Mesothelial cell of epicardium (in vitro differentiated cells): ENCODE results near the gene SH2D6. TPM values are rescaled to one million over a fixed set of nuclear protein-coding genes. Genes with fewer than 3 reads are reported as not detected.

Source experiments
- DNase-seq, 2 experiments: peaks; one replicate each; pipeline ENCODE4 v3.0.0; 2021; ENCODE audit warnings: low spot score in 2 of 2; ENCODE audit not compliant: unreplicated experiment in 2 of 2
- H3K27ac Mint-ChIP-seq: 2 replicates; pipeline ENCODE4 v1.8.0; 2021; ENCODE audit warnings: mixed read lengths
- H3K27me3 Mint-ChIP-seq: 2 replicates; pipeline ENCODE4 v1.8.0; 2021; ENCODE audit warnings: low read depth, mixed read lengths
- H3K36me3 Mint-ChIP-seq: 2 replicates; pipeline ENCODE4 v1.8.0; 2021; ENCODE audit warnings: mixed read lengths
- H3K4me1 Mint-ChIP-seq: 2 replicates; pipeline ENCODE4 v1.8.0; 2021; ENCODE audit warnings: mixed read lengths
- H3K4me3 Mint-ChIP-seq: 2 replicates; pipeline ENCODE4 v1.8.0; 2021; ENCODE audit warnings: mild to moderate bottlenecking, moderate library complexity, mixed read lengths
- H3K9me3 Mint-ChIP-seq: 2 replicates; pipeline ENCODE4 v1.8.0; 2021; ENCODE audit warnings: mixed read lengths
- total RNA-seq: library from RNA; stranded (reverse); gene quantifications from 3 replicates; pipeline ENCODE4 v1.2.1, GENCODE V29; 2021
- TF ChIP-seq, protein P1 (sequence below): fragments of 200-600 bp; sonication (generic); IDR thresholded peaks from one replicate; pipeline ENCODE4 v1.5.0; 2021; ENCODE audit warnings: antibody characterized with exemption; ENCODE audit not compliant: unreplicated experiment

The SH2D6 gene
- total RNA-seq, 1 donor from 2014 or later: 0.38 TPM

DNA sequence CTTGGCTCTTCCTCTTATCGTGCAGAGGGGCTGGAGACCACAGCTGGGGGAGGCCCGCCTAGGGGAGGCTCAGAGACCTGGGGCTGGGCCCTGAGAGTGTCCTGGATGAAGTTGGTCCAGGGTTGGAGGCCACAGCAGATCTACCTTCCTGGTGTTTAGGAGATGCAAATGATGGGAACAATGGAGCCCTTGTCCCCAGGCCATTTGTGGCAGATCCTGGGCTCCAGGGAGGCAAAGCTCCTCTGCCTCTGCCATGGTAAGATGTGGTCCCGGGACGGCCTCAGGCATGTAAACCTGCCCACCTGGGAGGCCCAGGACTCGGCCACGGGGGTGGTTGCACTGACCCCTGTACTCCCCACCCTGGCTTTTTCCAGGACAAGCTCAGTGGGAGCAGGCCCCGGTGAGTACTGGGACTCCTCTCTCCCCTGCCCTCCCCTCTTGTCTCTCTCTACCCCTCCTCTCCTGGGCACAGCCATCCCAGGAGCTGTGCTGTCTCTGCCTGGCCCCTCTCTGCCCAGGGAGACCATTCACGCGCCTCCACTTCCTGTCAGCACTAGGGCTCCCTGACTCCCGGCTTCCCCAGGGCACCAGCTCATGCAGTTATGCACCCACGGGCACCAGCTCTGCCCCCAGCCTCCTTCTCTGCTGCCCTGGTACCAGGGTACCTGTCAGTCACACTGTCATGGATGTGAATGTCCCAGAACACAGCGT is 10.9 kb downstream of the SH2D6 start:
- H3K27me3 Mint-ChIP-seq: no peaks in the 10 kb centered on the region
- no peak overlapping the region for H3K4me3 Mint-ChIP-seq
- no peak overlapping the region for H3K27ac Mint-ChIP-seq
- DNase-seq: no peak
- peaks cover 17% of the 10 kb centered on the region for H3K4me1 Mint-ChIP-seq
- no peaks in the 10 kb centered on the region for H3K9me3 Mint-ChIP-seq
- no peaks in the 10 kb centered on the region for H3K36me3 Mint-ChIP-seq
- TF ChIP-seq, protein P1, sequence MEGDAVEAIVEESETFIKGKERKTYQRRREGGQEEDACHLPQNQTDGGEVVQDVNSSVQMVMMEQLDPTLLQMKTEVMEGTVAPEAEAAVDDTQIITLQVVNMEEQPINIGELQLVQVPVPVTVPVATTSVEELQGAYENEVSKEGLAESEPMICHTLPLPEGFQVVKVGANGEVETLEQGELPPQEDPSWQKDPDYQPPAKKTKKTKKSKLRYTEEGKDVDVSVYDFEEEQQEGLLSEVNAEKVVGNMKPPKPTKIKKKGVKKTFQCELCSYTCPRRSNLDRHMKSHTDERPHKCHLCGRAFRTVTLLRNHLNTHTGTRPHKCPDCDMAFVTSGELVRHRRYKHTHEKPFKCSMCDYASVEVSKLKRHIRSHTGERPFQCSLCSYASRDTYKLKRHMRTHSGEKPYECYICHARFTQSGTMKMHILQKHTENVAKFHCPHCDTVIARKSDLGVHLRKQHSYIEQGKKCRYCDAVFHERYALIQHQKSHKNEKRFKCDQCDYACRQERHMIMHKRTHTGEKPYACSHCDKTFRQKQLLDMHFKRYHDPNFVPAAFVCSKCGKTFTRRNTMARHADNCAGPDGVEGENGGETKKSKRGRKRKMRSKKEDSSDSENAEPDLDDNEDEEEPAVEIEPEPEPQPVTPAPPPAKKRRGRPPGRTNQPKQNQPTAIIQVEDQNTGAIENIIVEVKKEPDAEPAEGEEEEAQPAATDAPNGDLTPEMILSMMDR: no peak

- no peaks in the 10 kb centered on the region for H3K9me3 Mint-ChIP-seq
- no peak for DNase-seq
- no peaks in the 10 kb centered on the region for H3K27me3 Mint-ChIP-seq
- no peaks in the 10 kb centered on the region for H3K36me3 Mint-ChIP-seq
- TF ChIP-seq, protein P1: no peak
- no peak overlapping the region for H3K27ac Mint-ChIP-seq
- peaks cover 17% of the 10 kb centered on the region for H3K4me1 Mint-ChIP-seq
- H3K4me3 Mint-ChIP-seq: no peak overlapping the region
Measured at GRCh38 chr2:85429924-85430289, 11.4 kb downstream of the SH2D6 start.

- peaks cover 17% of the 10 kb centered on the region for H3K4me1 Mint-ChIP-seq
- no peaks in the 10 kb centered on the region for H3K9me3 Mint-ChIP-seq
- H3K36me3 Mint-ChIP-seq: no peaks in the 10 kb centered on the region
- H3K27me3 Mint-ChIP-seq: no peaks in the 10 kb centered on the region
- DNase-seq: no peak
- peak overlapping the region; percentile 16 for H3K27ac Mint-ChIP-seq
- no peak overlapping the region for H3K4me3 Mint-ChIP-seq
- TF ChIP-seq, protein P1: no peak
Measured at GRCh38 chr2:85430752-85431569, 12.4 kb downstream of the SH2D6 start.

DNA sequence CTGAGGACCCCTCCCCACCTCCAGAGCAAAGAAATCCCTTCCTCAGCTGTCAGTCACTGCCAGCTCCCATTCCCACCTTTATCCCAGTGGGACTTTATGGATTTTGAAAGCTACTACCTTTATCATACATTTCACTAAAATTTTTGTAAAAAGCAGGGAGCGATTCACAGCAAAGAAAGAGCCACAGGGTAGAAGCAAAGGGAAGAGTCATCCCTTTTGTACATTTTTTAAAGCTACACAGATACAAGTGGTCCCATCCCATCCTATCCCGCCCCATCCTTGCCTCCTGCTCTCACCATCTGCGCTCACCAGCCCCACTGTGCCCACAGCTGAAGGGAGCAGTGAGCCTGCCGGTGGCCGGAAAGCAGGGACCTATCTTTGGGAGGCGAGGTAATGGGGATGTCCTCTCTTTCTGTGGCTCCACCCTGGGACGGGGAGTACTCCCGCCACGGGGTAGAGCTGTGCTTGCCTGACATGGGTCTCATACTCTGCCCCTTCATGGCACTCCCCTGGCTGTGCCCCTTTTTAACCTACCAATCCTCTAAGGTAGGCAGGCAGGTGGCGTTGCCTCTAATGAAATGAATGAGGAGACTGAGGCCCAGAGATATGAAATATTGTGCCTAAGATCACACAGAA is 13.2 kb downstream of the SH2D6 start:
- TF ChIP-seq, protein P1: no peak
- Mint-ChIP-seq H3K36me3 (no peaks in the 10 kb centered on the region), H3K27ac (peak overlapping the region; percentile 16), H3K27me3 (no peaks in the 10 kb centered on the region), H3K4me3 (no peak overlapping the region), H3K9me3 (no peaks in the 10 kb centered on the region), H3K4me1 (peaks cover 23% of the 10 kb centered on the region)
- DNase-seq: no peak

- no peaks in the 10 kb centered on the region for H3K27me3 Mint-ChIP-seq
- no peaks in the 10 kb centered on the region for H3K9me3 Mint-ChIP-seq
- TF ChIP-seq, protein P1: no peak
- DNase-seq: no peak
- no peak overlapping the region for H3K4me3 Mint-ChIP-seq
- H3K4me1 Mint-ChIP-seq: peaks cover 37% of the 10 kb centered on the region
- H3K36me3 Mint-ChIP-seq: no peaks in the 10 kb centered on the region
- H3K27ac Mint-ChIP-seq: peak overlapping the region; percentile 21
Measured at GRCh38 chr2:85433511-85434089, 15.1 kb downstream of the SH2D6 start.
